Testis (tissue), 3 donors: ENCODE results near the gene TSEN54. TPM values are rescaled to one million over a fixed set of nuclear protein-coding genes. Genes with fewer than 3 reads are reported as not detected.

ENCODE experiments used
- DNase-seq: peaks from one replicate; pipeline ENCODE4 v3.0.0-alpha.2; 2019
- H3K27ac ChIP-seq, 2 donors: fragments of 200-600 bp; sonication (generic); one replicate each; pipeline ENCODE4 v1.5.1; 2019
- H3K27me3 ChIP-seq: fragments of 200-600 bp; sonication (generic); one replicate; pipeline ENCODE4 v1.5.1; 2019
- H3K36me3 ChIP-seq: fragments of 200-600 bp; sonication (generic); one replicate; pipeline ENCODE4 v1.5.1; 2017; ENCODE audit warnings: low read depth; ENCODE audit errors: missing control alignments
- H3K4me1 ChIP-seq: fragments of 200-600 bp; sonication (generic); one replicate; pipeline ENCODE4 v1.5.1; 2019
- H3K4me3 ChIP-seq, 2 donors: fragments of 200-600 bp; sonication (generic); one replicate each; pipeline ENCODE4 v1.5.1; 2017 to 2019
- H3K9me3 ChIP-seq: fragments of 200-600 bp; sonication (generic); one replicate; pipeline ENCODE4 v1.5.1; 2017
- POLR2A ChIP-seq: fragments of 450-650 bp; IDR thresholded peaks from one replicate; pipeline ENCODE4 v1.6.1; 2017; ENCODE audit warnings: antibody characterized with exemption, mild to moderate bottlenecking, moderate library complexity
- WGBS, 2 donors: methylation state at CpG; one replicate each; pipeline ENCODE4 v1.1.5; 2018; 5-methylcytosine and 5-hydroxymethylcytosine counted together
- intact Hi-C: fragments of 100-400 bp; cut with DNase I; formaldehyde crosslinking; loops from one replicate; pipeline ENCODE4 v1.15.1; 2023; ENCODE audit warnings: low total_unique reads
- microRNA-seq, 2 donors: library from miRNA; unstranded; fragments of <30 nt; microRNA quantifications; one replicate each; pipeline ENCODE4, GENCODE V29; 2016; ENCODE audit warnings: borderline number of aligned reads in 2 of 2, borderline replicate concordance in 1 of 2
- polyA plus RNA-seq: library from polyadenylated mRNA; stranded (reverse); fragments of 350-450 nt; fragmentation: Illumina TruSeq; extraction: RNeasy Lipid Tissue Mini Kit (QIAGEN cat#74804); gene quantifications from one replicate; pipeline ENCODE4 v1.2.3, GENCODE V29; 2014; ENCODE audit warnings: low read depth, low replicate concordance; ENCODE audit not compliant: insufficient read depth
- total RNA-seq, 2 donors: library from RNA; depleted of rRNA; stranded (reverse); fragments of >200 nt; gene quantifications; one replicate each; pipeline ENCODE4 v1.2.3, GENCODE V29; 2016
- TF ChIP-seq, protein P1 (sequence below), 3 experiments: fragments of 450-650 bp in 2 of 3; fragments of 200-600 bp in 1 of 3; sonication (generic) in 1 of 3; IDR thresholded peaks; one replicate each; pipeline ENCODE4 v1.5.1; 2016 to 2019; ENCODE audit warnings: antibody characterized with exemption in 3 of 3, mild to moderate bottlenecking in 2 of 3, moderate library complexity in 1 of 3

Gene TSEN54
- total and polyA plus RNA-seq, 3 donors from 2014 or later = 28.3 to 46.6 (median 45.7) TPM

DNA sequence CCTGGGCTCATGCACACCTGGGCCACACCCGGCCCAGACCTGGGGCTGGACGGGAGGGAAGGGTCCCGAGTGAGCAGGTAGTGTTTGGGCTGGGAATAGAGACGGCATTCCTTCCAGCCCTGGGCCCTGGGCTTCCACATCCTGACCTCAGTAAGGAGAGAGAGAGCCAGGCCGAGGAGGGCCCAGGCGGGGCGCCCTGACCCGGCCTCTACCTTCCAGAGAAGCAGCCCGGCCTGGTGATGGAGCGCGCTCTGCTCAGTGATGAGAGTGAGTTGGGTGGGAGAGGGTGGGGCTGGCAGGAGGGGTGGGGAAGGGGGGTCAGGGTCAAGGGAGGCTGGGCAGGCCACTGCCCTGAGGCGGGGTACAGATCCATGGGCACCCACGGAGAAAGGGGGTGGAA lies 57.7 kb downstream of the TSEN54 start:
- intact Hi-C loops = no loop called here
- peaks cover 7% of the 10 kb centered on the region for H3K4me1 ChIP-seq
- H3K27ac ChIP-seq = no peak overlapping the region
- DNase-seq = no peak
- H3K9me3 ChIP-seq = no peaks in the 10 kb centered on the region
- WGBS, 2 donors = 60 to 95% methylated on average over 1 to 13 of the region's 13 CpGs
- H3K27me3 ChIP-seq = no peaks in the 10 kb centered on the region
- no peak overlapping the region for H3K4me3 ChIP-seq
- TF ChIP-seq, protein P1, sequence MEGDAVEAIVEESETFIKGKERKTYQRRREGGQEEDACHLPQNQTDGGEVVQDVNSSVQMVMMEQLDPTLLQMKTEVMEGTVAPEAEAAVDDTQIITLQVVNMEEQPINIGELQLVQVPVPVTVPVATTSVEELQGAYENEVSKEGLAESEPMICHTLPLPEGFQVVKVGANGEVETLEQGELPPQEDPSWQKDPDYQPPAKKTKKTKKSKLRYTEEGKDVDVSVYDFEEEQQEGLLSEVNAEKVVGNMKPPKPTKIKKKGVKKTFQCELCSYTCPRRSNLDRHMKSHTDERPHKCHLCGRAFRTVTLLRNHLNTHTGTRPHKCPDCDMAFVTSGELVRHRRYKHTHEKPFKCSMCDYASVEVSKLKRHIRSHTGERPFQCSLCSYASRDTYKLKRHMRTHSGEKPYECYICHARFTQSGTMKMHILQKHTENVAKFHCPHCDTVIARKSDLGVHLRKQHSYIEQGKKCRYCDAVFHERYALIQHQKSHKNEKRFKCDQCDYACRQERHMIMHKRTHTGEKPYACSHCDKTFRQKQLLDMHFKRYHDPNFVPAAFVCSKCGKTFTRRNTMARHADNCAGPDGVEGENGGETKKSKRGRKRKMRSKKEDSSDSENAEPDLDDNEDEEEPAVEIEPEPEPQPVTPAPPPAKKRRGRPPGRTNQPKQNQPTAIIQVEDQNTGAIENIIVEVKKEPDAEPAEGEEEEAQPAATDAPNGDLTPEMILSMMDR (IDR thresholded peaks at IDR 0.05) = no peak
- no peak for TF ChIP-seq POLR2A
- no peaks in the 10 kb centered on the region for H3K36me3 ChIP-seq

Small RNAs within 50 kb of the gene (microRNA-seq; reads per million reads assigned to microRNA genes)
- 0 reads per million in 2 donors for gene MIR6785

Other genes with a start within 250 kb of the TSEN54 start
- 10 to 100 TPM; 34.5 to 35.3 TPM for gene MIF4GD, start 245.3 kb upstream of the TSEN54 start, total RNA-seq
- 37.1 TPM for gene MIF4GD, start 245.3 kb upstream of the TSEN54 start, polyA plus RNA-seq
- 10 to 100 TPM; 34.3 to 44.6 TPM for gene SLC25A19, start 227.1 kb upstream of the TSEN54 start, total RNA-seq
- gene SLC25A19, start 227.1 kb upstream of the TSEN54 start, polyA plus RNA-seq = 98.0 TPM
- 10 to 100 TPM; 61.8 to 78.9 TPM for gene GRB2, start 110.8 kb upstream of the TSEN54 start, total RNA-seq
- gene GRB2, start 110.8 kb upstream of the TSEN54 start, polyA plus RNA-seq = 54.6 TPM
- gene TMEM94, start 59.9 kb upstream of the TSEN54 start, total RNA-seq = 100 to 1,000 TPM; 151 to 171 TPM
- gene TMEM94, start 59.9 kb upstream of the TSEN54 start, polyA plus RNA-seq = 128 TPM
- 10 to 100 TPM; 15.6 to 22.6 TPM for gene CASKIN2, start 991 bp upstream of the TSEN54 start, total RNA-seq
- 16.9 TPM for gene CASKIN2, start 991 bp upstream of the TSEN54 start, polyA plus RNA-seq
- 10 to 100 TPM; 20.6 to 34.3 TPM for gene LLGL2, start 9.2 kb downstream of the TSEN54 start, total RNA-seq
- 22.9 TPM for gene LLGL2, start 9.2 kb downstream of the TSEN54 start, polyA plus RNA-seq
- 100 to 1,000 TPM; 139 to 142 TPM for gene MYO15B, start 71.3 kb downstream of the TSEN54 start, total RNA-seq
- 70.4 TPM for gene MYO15B, start 71.3 kb downstream of the TSEN54 start, polyA plus RNA-seq
- 1 to 10 TPM; 2.0 TPM for gene SMIM5, start 116.9 kb downstream of the TSEN54 start, total RNA-seq
- gene SMIM5, start 116.9 kb downstream of the TSEN54 start, polyA plus RNA-seq = 1.9 TPM
- 10 to 100 TPM; 81.4 to 99.6 TPM for gene RECQL5, start 150.6 kb downstream of the TSEN54 start, total RNA-seq
- 60.0 TPM for gene RECQL5, start 150.6 kb downstream of the TSEN54 start, polyA plus RNA-seq
- gene SAP30BP, start 150.8 kb downstream of the TSEN54 start, total RNA-seq = 10 to 100 TPM; 86.9 to 95.9 TPM
- 78.4 TPM for gene SAP30BP, start 150.8 kb downstream of the TSEN54 start, polyA plus RNA-seq
- gene ITGB4, start 204.9 kb downstream of the TSEN54 start, total RNA-seq = 10 to 100 TPM in 1 of 2 donors, 1 to 10 TPM in 1; 7.6 to 11.6 TPM
- 16.4 TPM for gene ITGB4, start 204.9 kb downstream of the TSEN54 start, polyA plus RNA-seq
- 10 to 100 TPM; 31.9 to 50.7 TPM for gene GALK1, start 248.7 kb downstream of the TSEN54 start, total RNA-seq
- gene GALK1, start 248.7 kb downstream of the TSEN54 start, polyA plus RNA-seq = 32.1 TPM